Measurements from ENCODE around the gene MAD2L1.

DNA sequence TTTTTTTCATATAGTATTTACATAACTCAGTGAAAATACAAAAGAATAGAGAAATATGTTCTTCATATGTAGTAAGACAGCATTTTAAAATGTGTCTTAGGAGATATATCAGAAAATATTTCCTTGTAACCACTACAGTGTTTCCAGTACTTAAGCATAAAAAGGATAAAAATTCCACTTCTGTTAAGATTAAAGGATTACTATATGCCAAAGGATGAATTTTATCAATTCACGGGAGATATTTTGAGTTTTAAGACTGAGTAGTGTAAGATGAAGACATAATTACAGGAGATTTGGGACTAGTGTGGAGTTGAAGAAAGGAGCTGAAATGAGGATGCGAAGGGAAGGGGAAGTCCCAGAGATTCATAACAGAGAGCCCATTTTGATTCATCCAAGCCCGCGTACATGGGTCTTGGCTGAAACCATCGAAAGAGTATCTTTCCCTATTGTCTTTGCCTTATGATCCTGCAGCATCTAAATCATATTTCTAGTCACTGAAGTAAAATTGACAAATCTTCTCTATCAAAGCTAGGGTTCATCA is 58.7 kb downstream of the MAD2L1 start:
- TF ChIP-seq, protein P1, sequence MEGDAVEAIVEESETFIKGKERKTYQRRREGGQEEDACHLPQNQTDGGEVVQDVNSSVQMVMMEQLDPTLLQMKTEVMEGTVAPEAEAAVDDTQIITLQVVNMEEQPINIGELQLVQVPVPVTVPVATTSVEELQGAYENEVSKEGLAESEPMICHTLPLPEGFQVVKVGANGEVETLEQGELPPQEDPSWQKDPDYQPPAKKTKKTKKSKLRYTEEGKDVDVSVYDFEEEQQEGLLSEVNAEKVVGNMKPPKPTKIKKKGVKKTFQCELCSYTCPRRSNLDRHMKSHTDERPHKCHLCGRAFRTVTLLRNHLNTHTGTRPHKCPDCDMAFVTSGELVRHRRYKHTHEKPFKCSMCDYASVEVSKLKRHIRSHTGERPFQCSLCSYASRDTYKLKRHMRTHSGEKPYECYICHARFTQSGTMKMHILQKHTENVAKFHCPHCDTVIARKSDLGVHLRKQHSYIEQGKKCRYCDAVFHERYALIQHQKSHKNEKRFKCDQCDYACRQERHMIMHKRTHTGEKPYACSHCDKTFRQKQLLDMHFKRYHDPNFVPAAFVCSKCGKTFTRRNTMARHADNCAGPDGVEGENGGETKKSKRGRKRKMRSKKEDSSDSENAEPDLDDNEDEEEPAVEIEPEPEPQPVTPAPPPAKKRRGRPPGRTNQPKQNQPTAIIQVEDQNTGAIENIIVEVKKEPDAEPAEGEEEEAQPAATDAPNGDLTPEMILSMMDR (conservative IDR thresholded peaks at IDR 0.05; ENCODE audit: low read length) = no peak
- TF ChIP-seq EZH2phosphoT487 (IDR thresholded peaks at IDR 0.05; ENCODE audit: borderline replicate concordance) = no peak

All from Loucy (cell line).